BE2C (cell line): ENCODE results near the gene RAD51C.

Source experiments
- DNase-seq: peaks from one replicate; pipeline ENCODE4 v3.0.0-alpha.2; 2020
- H3K27me3 ChIP-seq: fragments of 250-450 bp; sonication (Bioruptor Pico); 2 replicates; pipeline ENCODE4 v1.5.1; 2020; ENCODE audit warnings: mild to moderate bottlenecking
- H3K36me3 ChIP-seq: fragments of 250-450 bp; sonication (Bioruptor Pico); 2 replicates; pipeline ENCODE4 v1.5.1; 2020; ENCODE audit warnings: mild to moderate bottlenecking
- H3K4me1 ChIP-seq: fragments of 250-450 bp; sonication (Bioruptor Pico); 2 replicates; pipeline ENCODE4 v1.5.1; 2020
- H3K4me3 ChIP-seq: 2 replicates; pipeline ENCODE4 v1.5.1; 2011; ENCODE audit warnings: low read depth, low read length
- H3K9me3 ChIP-seq: fragments of 250-450 bp; sonication (Bioruptor Pico); 2 replicates; pipeline ENCODE4 v1.5.1; 2020
- TF ChIP-seq, protein P1 (sequence below): IDR thresholded peaks from 2 replicates; pipeline ENCODE4 v1.5.1; 2012; ENCODE audit warnings: mild to moderate bottlenecking, low read depth, low read length

Gene RAD51C

GRCh38 chr17:58693208-58693607 lies 806 bp downstream of the RAD51C start:
- H3K27me3 ChIP-seq = no peaks in the 10 kb centered on the region
- H3K36me3 ChIP-seq = peaks cover 10% of the 10 kb centered on the region
- H3K4me3 ChIP-seq = peak overlapping the region; percentile 62
- TF ChIP-seq, protein P1, sequence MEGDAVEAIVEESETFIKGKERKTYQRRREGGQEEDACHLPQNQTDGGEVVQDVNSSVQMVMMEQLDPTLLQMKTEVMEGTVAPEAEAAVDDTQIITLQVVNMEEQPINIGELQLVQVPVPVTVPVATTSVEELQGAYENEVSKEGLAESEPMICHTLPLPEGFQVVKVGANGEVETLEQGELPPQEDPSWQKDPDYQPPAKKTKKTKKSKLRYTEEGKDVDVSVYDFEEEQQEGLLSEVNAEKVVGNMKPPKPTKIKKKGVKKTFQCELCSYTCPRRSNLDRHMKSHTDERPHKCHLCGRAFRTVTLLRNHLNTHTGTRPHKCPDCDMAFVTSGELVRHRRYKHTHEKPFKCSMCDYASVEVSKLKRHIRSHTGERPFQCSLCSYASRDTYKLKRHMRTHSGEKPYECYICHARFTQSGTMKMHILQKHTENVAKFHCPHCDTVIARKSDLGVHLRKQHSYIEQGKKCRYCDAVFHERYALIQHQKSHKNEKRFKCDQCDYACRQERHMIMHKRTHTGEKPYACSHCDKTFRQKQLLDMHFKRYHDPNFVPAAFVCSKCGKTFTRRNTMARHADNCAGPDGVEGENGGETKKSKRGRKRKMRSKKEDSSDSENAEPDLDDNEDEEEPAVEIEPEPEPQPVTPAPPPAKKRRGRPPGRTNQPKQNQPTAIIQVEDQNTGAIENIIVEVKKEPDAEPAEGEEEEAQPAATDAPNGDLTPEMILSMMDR = no peak
- H3K4me1 ChIP-seq = peaks cover 9% of the 10 kb centered on the region; the same call in 1 of the 2 replicates
- H3K9me3 ChIP-seq = no peaks in the 10 kb centered on the region
- no peak for DNase-seq

- peak overlapping the region; percentile 62; the same call in 1 of the 2 replicates for H3K4me3 ChIP-seq
- peaks cover 9% of the 10 kb centered on the region; the same call in 1 of the 2 replicates for H3K4me1 ChIP-seq
- no peak for DNase-seq
- H3K27me3 ChIP-seq = no peaks in the 10 kb centered on the region
- no peaks in the 10 kb centered on the region for H3K9me3 ChIP-seq
- TF ChIP-seq, protein P1 = no peak
- H3K36me3 ChIP-seq = peaks cover 10% of the 10 kb centered on the region
These were observed 1.3 kb downstream of the RAD51C start for GRCh38 chr17:58693751-58694150.

- peaks cover 9% of the 10 kb centered on the region; the same call in 1 of the 2 replicates for H3K4me1 ChIP-seq
- no peak for DNase-seq
- no peaks in the 10 kb centered on the region for H3K9me3 ChIP-seq
- H3K36me3 ChIP-seq = peaks cover 15% of the 10 kb centered on the region
- TF ChIP-seq, protein P1 = no peak
- H3K4me3 ChIP-seq = no peak overlapping the region
- H3K27me3 ChIP-seq = no peaks in the 10 kb centered on the region
These were observed 1.9 kb downstream of the RAD51C start for GRCh38 chr17:58694302-58694701.

DNA sequence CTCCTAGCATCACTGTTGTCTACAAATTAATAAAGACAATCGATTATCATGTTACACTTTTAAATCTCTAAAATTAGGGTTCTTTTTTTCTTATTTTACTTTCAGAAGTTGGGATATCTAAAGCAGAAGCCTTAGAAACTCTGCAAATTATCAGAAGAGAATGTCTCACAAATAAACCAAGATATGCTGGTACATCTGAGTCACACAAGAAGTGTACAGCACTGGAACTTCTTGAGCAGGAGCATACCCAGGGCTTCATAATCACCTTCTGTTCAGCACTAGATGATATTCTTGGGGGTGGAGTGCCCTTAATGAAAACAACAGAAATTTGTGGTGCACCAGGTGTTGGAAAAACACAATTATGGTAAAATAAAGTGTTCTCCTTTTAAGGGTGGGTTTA lies 2.4 kb downstream of the RAD51C start:
- Histone ChIP-seq H3K4me3 (no peak overlapping the region), H3K36me3 (peaks cover 20% of the 10 kb centered on the region), H3K9me3 (no peaks in the 10 kb centered on the region), H3K27me3 (no peaks in the 10 kb centered on the region), H3K4me1 (peaks cover 9% of the 10 kb centered on the region; the same call in 1 of the 2 replicates)
- DNase-seq = no peak
- TF ChIP-seq, protein P1 = no peak

- Histone ChIP-seq H3K4me3 (no peak overlapping the region), H3K9me3 (no peaks in the 10 kb centered on the region), H3K36me3 (peaks cover 23% of the 10 kb centered on the region), H3K27me3 (no peaks in the 10 kb centered on the region), H3K4me1 (no peaks in the 10 kb centered on the region)
- TF ChIP-seq, protein P1 = no peak
- no peak for DNase-seq
These were observed 7.4 kb downstream of the RAD51C start for GRCh38 chr17:58699771-58700170.

GRCh38 chr17:58702045-58702476 lies 9.7 kb downstream of the RAD51C start:
- Histone ChIP-seq H3K36me3 (peaks cover 28% of the 10 kb centered on the region), H3K9me3 (no peaks in the 10 kb centered on the region), H3K4me1 (no peaks in the 10 kb centered on the region; the same call in 1 of the 2 replicates), H3K27me3 (no peaks in the 10 kb centered on the region), H3K4me3 (no peak overlapping the region)
- no peak for DNase-seq
- TF ChIP-seq, protein P1 = no peak
